ENCODE measurements around the gene SLC24A4. TPM values are rescaled to one million over a fixed set of nuclear protein-coding genes. Genes with fewer than 3 reads are reported as not detected.

SLC24A4 gene
- total and polyA plus RNA-seq, 4 donors, result 0.47 to 2.4 (median 1.0) TPM

DNA sequence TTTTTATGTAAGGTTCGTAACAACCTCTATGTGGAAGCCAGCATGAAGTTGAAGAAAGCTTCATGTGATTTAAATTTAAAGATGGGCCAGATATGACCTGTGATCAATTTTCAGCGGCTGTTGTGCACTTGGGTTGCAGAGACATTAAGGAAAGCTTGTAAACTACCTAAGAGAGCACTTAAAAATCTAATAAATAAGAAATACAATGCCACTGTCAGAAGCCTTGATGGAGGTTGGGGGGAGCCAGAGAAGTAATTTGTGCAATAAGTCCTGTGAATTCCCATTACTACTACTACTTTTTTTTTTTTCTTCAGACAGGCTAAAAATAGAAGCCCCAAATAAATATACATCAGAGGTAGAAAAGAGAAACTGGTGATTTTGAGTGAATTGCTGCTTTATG, 30.3 kb upstream of the SLC24A4 start:
- Histone ChIP-seq H3K9ac (ENCODE audit: insufficient read depth in 1 of 2, low read length in 2 of 2) (no peak overlapping the region), H3K27me3 (ENCODE audit: control insufficient read depth in 3 of 3, insufficient read depth in 3 of 3, low read length in 2 of 3) (peaks cover 0 to 5% (median 0%) of the 10 kb centered on the region in 3 donors), H3K9me3 (ENCODE audit: control insufficient read depth in 4 of 4, insufficient read depth in 3 of 4, low read length in 3 of 4) (no peaks in the 10 kb centered on the region), H3K36me3 (ENCODE audit: control insufficient read depth in 4 of 4, insufficient read depth in 4 of 4, low read length in 4 of 4) (no peaks in the 10 kb centered on the region), H3K27ac (ENCODE audit: low read depth in 1 of 2, low read length in 1 of 2) (no peak overlapping the region), H3K4me3 (no peak overlapping the region), H3K4me1 (ENCODE audit: control insufficient read depth in 5 of 5, insufficient read depth in 5 of 5, low read length in 5 of 5) (no peaks in the 10 kb centered on the region)
- DNase-seq, result no peak
- no peak for TF ChIP-seq CTCF (IDR thresholded peaks at IDR 0.05; ENCODE audit: control extremely low read depth, extremely low read depth)
- no peak for ATAC-seq (ENCODE audit: insufficient read depth, low FRiP score)
- 98 to 99% methylated on average over 2 of the region's 2 CpGs for WGBS, 2 donors

DNA sequence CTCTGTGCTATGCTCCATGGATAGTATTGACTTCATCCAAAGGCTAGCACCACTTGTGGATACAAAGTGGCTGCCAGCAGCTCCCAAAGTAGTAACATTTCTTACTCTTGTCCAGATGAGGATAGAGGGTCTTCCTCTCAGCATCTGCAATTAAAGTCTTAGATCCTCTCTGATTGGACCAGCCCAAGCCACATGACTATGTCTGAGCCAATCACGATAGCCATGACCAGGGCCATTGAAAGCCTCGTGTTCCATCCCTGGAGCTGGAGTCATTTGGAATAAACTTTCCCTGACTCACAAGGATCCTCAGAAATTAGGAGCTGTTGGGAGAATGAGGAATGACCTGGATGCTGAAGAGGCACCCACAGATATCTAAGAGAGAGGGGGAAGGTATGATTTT, 28.5 kb upstream of the SLC24A4 start:
- Histone ChIP-seq H3K27me3 (ENCODE audit: control insufficient read depth in 3 of 3, insufficient read depth in 3 of 3, low read length in 2 of 3) (peaks cover 0 to 6% (median 0%) of the 10 kb centered on the region in 3 donors), H3K9me3 (ENCODE audit: control insufficient read depth in 4 of 4, insufficient read depth in 3 of 4, low read length in 3 of 4) (no peaks in the 10 kb centered on the region), H3K4me1 (ENCODE audit: control insufficient read depth in 5 of 5, insufficient read depth in 5 of 5, low read length in 5 of 5) (no peaks in the 10 kb centered on the region), H3K4me3 (no peak overlapping the region), H3K27ac (ENCODE audit: low read depth in 1 of 2, low read length in 1 of 2) (no peak overlapping the region), H3K36me3 (ENCODE audit: control insufficient read depth in 4 of 4, insufficient read depth in 4 of 4, low read length in 4 of 4) (no peaks in the 10 kb centered on the region), H3K9ac (ENCODE audit: insufficient read depth in 1 of 2, low read length in 2 of 2) (no peak overlapping the region)
- TF ChIP-seq CTCF (IDR thresholded peaks at IDR 0.05; ENCODE audit: control extremely low read depth, extremely low read depth), result no peak
- ATAC-seq (ENCODE audit: insufficient read depth, low FRiP score), result no peak
- WGBS, 2 donors, result 81 to 94% methylated on average over 2 of the region's 2 CpGs
- no peak for DNase-seq

GRCh38 chr14:92297818-92298595, 25.0 kb upstream of the SLC24A4 start:
- TF ChIP-seq CTCF (IDR thresholded peaks at IDR 0.05; ENCODE audit: control extremely low read depth, extremely low read depth), result no peak
- 79 to 87% methylated on average over 6 of the region's 6 CpGs for WGBS, 2 donors
- no peaks in the 10 kb centered on the region for H3K9me3 ChIP-seq (ENCODE audit: control insufficient read depth in 4 of 4, insufficient read depth in 3 of 4, low read length in 3 of 4)
- ATAC-seq (ENCODE audit: insufficient read depth, low FRiP score) (no peak), DNase-seq (no peak)
- no peak overlapping the region for H3K9ac ChIP-seq (ENCODE audit: insufficient read depth in 1 of 2, low read length in 2 of 2)
- H3K27me3 ChIP-seq (ENCODE audit: control insufficient read depth in 3 of 3, insufficient read depth in 3 of 3, low read length in 2 of 3), result peaks cover 0 to 10% (median 8%) of the 10 kb centered on the region in 3 donors
- no peaks in the 10 kb centered on the region for H3K4me1 ChIP-seq (ENCODE audit: control insufficient read depth in 5 of 5, insufficient read depth in 5 of 5, low read length in 5 of 5)
- no peaks in the 10 kb centered on the region for H3K36me3 ChIP-seq (ENCODE audit: control insufficient read depth in 4 of 4, insufficient read depth in 4 of 4, low read length in 4 of 4)
- no peak overlapping the region for H3K4me3 ChIP-seq
- no peak overlapping the region for H3K27ac ChIP-seq (ENCODE audit: low read depth in 1 of 2, low read length in 1 of 2)

Measured in lung (tissue), 12 donors.